ENCODE measurements around the gene OCIAD2.
"Not testable (repeated sequence)": the region's sequence is repeated elsewhere in the genome, so short reads cannot be mapped to it uniquely, and the experiment has no call there.

OCIAD2 gene, protein sequence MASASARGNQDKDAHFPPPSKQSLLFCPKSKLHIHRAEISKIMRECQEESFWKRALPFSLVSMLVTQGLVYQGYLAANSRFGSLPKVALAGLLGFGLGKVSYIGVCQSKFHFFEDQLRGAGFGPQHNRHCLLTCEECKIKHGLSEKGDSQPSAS

DNA sequence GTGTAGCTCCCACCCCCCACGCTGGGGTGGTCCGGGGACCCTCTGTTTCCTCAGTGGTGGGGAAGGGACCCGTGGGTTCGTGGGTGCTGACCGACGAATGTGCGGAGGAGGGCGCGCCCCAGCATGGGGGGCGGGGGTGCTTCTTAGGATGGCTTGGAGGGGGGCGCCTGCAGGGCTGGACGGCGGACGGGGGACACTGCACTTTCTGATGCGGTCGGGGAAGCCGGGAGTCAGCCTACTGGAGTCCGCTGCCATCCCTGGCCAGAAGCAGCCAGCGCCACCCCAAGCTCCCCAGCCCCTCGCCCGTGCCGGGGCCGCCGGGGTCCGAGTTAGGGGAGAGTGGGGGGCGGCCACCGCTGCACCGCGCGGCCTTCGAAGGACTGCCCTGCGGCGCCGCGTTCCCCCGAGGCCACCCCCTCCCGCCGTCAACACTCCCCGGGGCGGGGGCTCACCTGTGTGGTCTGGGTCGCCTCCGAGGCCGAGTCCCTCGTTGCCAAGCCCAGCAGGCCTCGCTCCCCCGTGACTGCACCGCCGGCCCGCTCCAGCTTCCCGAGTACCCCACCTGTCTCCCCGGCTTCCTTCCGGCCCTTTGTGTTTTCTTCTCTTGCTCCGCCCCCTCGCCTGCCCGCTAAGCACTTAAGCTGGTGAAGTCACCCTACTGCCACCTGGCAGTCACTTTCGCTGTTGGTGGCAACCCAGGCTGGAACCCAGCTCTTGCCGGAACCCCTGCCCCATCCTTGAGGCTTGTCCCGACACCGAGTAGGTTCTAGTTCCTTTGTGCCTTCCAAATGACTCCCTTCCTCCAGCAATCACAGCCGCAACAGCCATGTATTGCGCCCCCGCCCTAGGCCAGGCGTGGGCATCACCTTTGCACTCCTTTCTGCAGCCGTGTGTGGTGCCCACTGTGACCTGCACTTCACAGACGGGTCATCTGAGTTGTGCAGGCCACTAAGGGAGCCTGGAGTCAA, at the start of gene OCIAD2:
TSS of gene OCIAD2 (minus strand) at position 569 of the 968 bp plus-strand sequence. CDS start 2,225 bp downstream, outside the sequence.
- DNase-seq (ENCODE audit: low read depth in 1 of 2, low spot score in 1 of 2), result peak; percentile 69 to 76

DNA sequence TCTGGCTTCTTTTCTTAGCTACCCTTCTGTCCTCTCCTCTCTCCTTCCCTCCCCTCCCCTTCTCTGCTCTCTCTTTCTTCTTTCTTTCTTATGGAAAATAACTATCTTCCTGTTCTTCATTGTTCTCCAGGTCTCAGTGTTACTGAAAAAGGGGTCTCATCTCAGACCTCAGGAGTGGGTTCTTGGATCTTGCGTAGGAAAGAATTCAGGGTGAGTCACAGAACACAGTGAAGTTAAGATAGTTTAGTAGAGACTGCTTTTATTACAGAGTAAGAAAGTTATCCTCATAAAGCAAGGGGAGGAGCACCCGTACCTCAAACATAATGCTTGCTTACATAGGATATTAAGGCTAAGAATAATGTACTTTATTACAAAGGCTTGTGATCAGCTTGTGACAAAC, 47.7 kb upstream of the OCIAD2 start:
- DNase-seq (ENCODE audit: low read depth in 1 of 2, low spot score in 1 of 2), result no peak

DNA sequence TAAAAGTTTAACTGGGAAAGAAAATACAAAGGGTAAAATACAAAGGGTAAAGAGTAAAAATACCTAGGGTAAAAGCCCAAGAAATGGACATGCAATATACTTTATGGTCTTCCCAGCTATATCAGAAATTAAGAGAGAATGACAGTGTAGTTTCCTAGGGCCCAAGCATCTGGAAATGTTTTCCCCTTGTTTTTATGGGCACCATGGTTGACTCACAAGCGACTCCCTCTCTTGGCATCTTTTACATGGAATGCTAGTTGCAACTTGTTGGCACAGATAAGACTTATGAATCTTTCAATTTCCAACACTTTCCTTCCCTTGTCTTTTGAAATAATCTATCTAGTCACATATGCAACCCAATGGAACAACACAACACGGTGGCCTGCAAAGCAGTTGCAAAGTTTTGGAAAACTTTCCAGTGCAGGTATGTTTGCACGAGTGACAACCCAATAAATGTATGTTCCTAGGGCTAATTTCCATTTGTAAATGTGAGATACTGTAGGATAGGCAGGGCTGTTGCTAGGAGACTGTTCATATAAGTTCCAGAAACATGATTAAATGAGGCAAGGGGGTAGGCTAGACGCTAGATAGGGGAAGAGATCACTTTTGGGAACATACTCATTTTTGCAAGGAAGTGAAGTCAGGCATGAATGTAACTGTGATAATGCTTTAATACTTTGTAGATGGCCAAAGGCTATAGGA, 43.1 kb upstream of the OCIAD2 start:
- no peak for DNase-seq (ENCODE audit: low read depth in 1 of 2, low spot score in 1 of 2)

DNA sequence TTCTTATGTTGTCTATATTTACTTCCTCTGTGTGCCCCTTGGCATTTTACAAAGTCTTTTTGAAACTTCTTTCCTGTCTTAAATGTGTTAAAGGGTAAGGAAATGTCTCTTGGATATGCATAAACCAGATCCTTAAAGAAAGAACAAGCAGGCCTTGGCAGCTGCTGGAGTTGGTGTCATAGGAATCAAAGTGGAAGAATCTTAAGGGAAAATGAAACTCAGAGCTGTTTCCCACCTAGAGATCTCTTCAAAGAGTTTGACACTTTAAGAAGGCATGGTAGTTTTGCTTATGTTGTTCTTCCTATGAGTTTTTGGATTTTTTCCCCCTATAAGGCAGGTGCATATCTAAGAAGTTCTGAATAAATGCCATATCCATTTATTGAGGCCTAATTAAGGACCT, 42.5 kb upstream of the OCIAD2 start:
- no peak for DNase-seq (ENCODE audit: low read depth in 1 of 2, low spot score in 1 of 2)

DNA sequence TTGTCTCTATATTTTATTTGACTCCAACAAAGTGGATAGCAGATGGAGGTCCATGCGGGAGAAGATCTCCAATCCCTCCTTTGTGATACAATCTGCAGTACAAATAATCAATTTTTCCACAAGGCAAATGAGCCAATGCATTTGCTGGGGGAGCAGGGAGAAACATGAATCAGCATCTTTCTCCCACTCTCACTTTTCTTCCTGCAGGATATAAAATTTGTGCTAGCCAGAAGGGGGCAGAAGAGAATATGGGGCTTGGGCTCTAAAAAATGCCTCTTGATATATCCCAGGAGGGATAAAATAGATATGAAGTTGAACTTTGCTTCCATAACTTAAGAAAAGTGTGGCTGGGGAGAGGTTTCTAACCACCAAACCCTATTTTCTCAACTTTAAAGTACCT, 41.2 kb upstream of the OCIAD2 start:
- DNase-seq (ENCODE audit: low read depth in 1 of 2, low spot score in 1 of 2), result no peak

DNA sequence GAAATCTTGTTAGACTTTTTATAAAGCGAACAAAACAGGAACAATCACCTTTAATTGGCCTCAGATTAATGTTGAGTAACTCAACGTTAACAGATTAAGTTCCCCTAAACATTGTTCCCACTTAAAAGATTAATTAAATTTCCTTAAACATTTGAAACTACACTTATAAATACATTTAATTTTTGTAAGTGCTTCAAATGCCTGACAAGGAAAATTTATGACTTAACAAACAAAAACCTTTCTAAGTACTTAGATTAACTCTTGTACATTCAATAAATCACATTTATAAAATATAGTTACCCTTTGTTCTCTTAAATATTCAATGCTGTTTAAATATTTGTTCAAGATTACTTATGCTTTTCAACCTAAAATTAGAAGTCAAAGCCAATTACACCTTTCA, 39.4 kb upstream of the OCIAD2 start:
- DNase-seq (ENCODE audit: low read depth in 1 of 2, low spot score in 1 of 2), result no peak

DNA sequence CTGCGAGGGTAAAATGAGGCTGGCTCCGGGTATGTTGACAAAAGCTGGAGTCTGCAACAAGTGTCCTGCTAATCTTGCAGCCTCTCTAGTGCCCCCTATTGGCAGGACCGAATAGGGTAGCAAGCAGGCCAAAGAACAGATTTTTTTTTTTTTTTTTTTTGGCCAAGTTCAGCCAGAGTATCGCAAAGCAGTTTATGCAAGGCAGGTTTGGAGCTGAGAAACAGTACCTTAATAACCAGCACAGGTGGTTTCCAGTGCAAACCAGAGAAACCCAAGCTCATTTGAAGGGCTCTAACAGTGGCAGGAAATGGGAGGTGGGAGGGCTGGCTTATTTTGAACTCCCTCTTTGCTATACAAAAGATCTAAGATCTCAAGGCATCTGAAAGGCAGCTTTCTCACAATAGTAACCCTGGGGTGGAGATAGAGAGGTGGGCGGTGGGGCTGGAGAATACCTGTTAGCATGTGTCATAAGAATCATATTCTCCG, 38.2 kb upstream of the OCIAD2 start:
- no peak for DNase-seq (ENCODE audit: low read depth in 1 of 2, low spot score in 1 of 2)

DNA sequence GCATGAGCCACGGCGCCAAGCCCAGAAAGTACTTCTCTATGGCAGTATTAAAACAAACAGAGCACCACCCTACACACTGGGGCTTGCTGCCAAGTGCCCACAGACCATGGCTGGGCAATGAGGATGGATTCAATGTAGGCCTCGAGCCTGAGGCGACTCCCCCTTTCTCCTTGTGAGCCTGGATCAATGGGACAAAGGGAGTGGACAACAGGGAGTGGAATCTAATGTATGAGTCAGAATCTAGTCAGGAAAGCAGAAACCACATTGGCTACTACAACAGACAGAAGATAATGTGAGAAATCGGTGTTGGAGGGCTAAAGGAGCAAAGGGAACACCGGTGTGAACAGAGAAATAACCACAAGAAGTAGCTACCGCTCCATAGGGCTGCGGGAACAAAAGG, 37.7 kb upstream of the OCIAD2 start:
- no peak for DNase-seq (ENCODE audit: low read depth in 1 of 2, low spot score in 1 of 2)

DNA sequence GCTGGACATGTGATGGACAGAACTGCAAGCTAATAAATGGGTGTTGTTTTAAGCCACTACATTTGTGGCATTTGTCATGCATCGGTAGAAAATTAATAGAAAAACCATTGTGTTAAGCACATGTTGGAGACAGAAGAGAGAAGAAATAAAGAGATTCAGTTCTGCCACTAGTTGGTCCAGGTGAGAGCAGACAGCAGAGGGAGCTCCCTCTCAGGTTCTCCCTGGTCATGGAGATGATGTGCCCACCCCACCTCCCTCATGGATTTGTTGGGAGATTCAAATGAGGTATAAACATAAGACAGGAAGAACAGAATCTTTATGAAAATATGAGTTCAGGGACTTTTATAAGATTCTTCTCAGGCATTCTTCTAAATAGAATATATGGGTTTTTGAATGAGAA, 36.8 kb upstream of the OCIAD2 start:
- no peak for DNase-seq (ENCODE audit: low read depth in 1 of 2, low spot score in 1 of 2)

DNA sequence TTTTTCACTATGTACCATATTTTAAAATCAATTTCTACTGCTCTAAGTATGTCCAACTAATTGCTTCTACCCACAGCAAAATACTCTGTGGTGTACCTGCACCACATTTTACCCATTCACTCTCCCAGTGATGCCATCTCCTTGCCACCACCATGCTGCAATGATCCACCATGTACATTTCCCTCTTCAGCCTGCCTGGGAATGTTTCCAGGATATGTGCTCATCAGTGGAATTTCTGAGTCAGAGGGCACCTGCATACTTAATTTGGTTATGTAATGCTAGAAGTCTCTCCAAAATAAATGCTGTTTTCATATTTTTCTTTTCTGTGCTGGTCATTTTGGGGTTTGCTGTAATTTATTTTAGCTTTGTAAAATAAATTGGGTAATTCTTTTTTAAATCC, 33.2 kb upstream of the OCIAD2 start:
- no peak for DNase-seq (ENCODE audit: low read depth in 1 of 2, low spot score in 1 of 2)

DNA sequence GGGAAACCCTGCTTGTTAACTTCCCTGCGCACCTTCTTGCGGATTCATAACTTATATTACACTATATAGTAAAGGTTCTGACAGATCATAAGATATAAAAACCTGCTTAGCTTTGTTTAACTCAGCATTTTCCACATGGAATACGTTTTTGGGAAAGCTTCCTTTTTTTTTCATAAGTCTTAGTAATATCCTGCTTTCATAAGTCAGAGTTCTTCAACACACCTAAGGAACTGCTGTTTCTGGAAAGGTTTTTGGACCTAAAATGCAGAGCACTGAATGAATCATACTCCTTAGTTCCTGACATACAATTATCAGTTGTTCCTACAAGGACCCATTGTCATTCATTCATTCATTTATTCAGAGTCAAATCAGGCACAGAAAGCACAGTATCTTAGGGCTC, 32.3 kb upstream of the OCIAD2 start:
- DNase-seq (ENCODE audit: low read depth in 1 of 2, low spot score in 1 of 2), result no peak

DNA sequence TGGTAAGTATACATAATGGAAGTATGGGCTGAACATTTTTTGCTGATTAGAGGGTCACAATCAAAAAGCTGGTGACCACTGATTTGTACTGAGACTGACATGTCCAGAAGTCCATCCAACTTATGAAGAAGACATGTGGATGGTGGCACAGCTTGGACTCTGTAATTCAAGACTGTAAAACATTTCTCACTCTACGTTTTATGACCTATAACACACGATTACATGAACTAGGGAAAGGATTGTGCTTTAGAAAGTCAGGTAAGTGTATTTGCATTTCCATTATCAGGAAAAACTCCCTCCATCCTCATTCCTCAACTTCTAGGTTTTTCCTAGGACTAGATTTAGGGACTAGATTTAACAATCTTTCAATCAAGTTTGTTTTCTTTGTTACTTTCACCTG, 30.5 kb upstream of the OCIAD2 start:
- no peak for DNase-seq (ENCODE audit: low read depth in 1 of 2, low spot score in 1 of 2)

DNA sequence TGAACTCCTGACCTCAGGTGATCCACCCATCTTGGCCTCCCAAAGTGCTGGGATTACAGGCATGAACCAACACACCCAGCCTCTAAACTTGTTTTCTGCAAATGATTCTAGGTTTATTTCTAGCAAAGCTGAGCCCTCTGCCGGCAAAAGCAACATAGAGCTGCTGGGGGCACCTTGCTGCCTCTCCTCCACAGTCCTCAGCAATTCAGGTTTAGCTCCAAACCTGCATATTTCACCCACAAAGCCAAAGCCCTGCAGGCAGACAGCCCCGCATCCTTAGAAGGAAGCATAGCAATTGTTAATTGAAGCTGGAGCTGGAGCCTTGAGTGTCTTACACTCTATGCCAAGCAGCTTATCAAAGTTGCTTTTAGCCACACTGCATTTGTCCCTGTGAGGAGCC, 24.9 kb upstream of the OCIAD2 start:
- DNase-seq (ENCODE audit: low read depth in 1 of 2, low spot score in 1 of 2), result no peak

DNA sequence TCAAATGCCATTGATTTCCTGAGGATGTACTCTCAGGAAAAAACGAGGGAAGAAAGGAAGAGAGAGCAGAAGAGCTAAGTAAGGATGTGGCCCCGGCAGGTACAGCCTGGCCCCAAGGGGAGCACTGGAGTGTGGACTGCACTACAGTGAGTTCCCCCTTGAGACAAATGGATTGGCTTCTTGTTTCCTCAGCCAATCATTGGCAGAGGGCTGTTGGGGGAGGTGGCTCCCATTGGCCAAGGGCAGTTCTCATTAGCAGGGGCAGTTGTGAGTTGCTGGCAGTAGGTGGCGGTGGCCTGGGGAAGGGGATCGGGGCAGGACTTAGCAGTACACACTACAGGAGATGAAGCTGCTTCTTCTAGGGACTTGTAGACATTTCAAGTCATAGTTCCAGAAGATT, 24.1 kb upstream of the OCIAD2 start:
- DNase-seq (ENCODE audit: low read depth in 1 of 2, low spot score in 1 of 2), result no peak

DNA sequence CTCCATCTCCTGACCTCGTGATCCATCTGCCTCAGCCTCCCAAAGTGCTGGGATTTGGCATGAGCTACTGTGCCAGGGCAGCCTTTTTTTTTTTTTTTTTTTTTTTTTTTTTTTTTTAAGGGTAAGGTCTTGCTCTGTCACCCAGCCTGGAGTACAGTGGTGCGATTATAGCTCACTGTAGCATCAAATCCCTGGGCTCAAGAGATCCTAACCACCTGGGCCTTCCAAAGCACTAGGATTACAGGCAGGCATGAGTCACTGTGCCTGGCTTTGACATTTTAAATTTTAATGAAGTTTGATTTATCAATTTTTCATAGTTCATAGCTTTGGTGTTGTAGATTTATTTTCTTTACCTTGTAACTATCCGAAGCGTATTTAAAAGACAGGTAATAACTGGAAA, 17.8 kb upstream of the OCIAD2 start:
- no peak for DNase-seq (ENCODE audit: low read depth in 1 of 2, low spot score in 1 of 2)

DNA sequence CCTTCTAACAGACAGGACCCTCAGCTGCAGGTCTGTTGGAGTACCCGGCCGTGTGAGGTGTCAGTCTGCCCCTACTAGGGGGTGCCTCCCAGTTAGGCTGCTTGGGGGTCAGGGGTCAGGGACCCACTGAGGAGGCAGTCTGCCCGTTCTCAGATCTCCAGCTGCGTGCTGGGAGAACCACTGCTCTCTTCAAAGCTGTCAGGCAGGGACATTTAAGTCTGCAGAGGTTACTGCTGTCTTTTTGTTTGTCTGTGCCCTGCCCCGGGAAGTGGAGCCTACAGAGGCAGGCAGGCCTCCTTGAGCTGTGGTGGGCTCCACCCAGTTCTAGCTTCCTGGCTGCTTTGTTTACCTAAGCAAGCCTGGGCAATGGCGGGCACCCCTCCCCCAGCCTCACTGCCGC, 16.5 kb upstream of the OCIAD2 start:
- not testable (repeated sequence) for DNase-seq (ENCODE audit: low read depth in 1 of 2, low spot score in 1 of 2)

DNA sequence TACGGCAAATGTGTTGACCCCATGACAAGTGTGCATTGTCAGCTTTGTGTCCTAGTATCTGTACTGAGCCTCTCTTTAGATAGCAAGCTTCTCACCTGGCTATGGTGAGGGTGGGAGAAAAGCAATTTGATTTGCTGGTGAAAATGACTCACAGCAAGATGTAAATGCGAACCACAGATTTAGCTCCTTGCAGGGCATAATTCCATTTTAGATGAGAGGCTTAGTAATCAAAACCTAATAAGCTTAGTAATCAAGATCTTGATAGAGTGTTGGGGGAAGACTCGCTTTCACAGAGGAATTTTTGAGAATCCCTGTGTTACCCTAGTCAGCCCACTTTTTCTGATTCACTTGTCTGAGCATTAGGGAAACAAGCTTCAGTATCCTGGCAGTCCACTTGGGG, 7.7 kb upstream of the OCIAD2 start:
- DNase-seq (ENCODE audit: low read depth in 1 of 2, low spot score in 1 of 2), result no peak

DNA sequence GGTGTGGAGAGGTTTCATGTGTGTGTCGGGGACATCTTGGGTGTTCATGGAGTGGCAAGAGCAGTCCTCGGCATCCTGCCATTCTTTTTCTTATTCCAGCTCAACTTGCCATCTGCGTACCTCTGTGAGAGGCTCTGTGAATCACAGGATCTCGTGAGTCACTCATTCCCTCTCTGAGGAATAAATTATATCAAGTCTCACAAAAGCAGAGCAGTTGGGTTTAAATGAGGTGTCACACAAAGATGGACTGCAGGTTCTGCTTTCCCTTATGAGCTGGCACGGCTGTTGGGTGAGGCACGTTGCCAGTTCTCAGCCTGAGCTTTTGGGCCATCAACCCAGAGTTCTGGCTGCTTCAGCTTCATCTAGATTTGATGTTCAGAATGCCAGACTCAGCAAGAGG, 6.8 kb upstream of the OCIAD2 start:
- no peak for DNase-seq (ENCODE audit: low read depth in 1 of 2, low spot score in 1 of 2)

DNA sequence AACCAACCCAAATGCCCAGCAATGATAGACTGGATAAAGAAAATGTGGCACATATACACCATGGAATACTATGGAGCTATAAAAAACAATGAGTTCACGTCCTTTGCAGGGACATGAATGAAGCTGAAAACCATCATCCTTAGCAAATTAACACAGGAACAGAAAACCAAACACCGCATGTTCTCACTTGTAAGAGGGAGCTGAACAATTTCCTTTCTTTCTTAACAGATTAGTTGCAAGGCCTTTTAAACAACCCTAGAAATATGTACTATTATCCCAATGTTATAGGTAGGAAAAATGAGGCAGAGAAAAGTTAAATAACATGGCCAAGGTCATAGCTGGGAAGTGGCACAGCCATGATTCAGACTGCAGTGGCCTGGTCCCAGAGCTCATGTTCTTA, 5.8 kb upstream of the OCIAD2 start:
- DNase-seq (ENCODE audit: low read depth in 1 of 2, low spot score in 1 of 2), result no peak

DNA sequence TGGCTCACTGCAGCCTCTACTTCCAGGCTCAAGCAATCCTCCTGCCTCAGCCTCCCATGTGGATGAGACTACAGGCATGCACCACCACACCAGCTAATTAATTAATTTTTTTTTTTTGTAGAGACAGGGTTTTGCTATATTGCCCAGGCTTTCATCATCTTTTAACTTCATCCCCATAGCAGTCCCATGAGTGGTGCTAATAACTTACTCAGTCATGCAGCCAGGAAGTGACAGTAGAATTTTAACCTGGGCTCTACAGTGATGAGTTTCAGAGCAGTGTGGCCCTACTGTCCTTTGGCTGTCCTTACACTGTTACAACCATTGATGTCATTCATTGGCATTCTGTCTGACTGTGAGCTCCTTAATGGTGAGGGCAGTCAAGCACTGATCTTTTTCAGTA, 3.9 kb upstream of the OCIAD2 start:
- no peak for DNase-seq (ENCODE audit: low read depth in 1 of 2, low spot score in 1 of 2)

DNA sequence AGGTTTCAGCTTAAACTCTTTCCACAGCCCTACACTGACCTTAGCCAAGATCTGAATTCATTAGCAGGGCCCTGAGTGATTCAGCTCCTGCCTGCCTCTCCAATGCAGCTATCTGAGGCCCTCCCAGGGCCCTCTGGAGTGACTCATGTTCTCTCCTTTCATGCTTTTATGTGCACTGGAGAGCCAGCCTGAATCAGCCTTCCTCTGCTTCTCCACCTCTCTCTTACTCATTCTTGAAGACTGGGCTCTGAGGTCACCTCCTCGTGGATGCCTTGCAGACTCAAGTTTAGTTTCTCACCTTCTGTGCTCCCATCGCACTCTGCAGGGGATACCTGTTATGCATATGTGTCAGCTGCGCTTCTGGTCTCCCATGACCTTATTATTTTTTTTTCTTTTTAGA, 3.1 kb upstream of the OCIAD2 start:
- DNase-seq (ENCODE audit: low read depth in 1 of 2, low spot score in 1 of 2), result peak in 1 of 2 donors; percentile 25

DNA sequence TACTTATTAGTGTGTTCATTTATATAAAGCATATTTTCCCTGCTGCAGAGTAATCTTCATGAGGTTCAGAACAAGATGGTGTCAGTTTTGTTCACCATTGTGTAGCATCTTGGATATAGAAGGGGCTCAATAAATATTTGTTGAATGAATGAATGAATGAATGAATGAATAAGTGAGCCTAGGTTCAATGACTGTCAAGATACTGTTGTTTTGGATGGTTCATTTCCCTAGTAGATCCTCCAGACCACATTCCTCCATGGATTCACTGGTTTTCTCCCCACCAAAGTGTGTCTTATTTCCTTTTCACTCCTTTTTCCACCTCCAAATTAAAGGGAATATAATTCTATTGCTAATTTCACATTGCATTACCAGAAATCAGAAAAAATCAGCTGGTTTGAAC, 2.1 kb upstream of the OCIAD2 start:
- DNase-seq (ENCODE audit: low read depth in 1 of 2, low spot score in 1 of 2), result no peak
